NB4 (cell line): ENCODE measurements around the gene DIAPH3.

Source experiments
- DNase-seq: peaks from one replicate; pipeline ENCODE4 v3.0.0; 2010; ENCODE audit warnings: low read depth
- H3K4me3 ChIP-seq: one replicate; pipeline ENCODE4 v1.5.1; 2011; ENCODE audit warnings: mild to moderate bottlenecking, low read depth, low read length, moderate library complexity
- MYC ChIP-seq: IDR thresholded peaks from 2 replicates; pipeline ENCODE4 v1.6.1; 2011; ENCODE audit warnings: low read depth, low read length
- POLR2A ChIP-seq: IDR thresholded peaks from 2 replicates; pipeline ENCODE4 v1.6.1; 2011; ENCODE audit warnings: mild to moderate bottlenecking; ENCODE audit not compliant: insufficient read length; ENCODE audit errors: extremely low read depth
- TF ChIP-seq, protein P1 (sequence below): IDR thresholded peaks from one replicate; pipeline ENCODE4 v1.5.1; 2012; ENCODE audit warnings: low read depth, low read length
- TF ChIP-seq, protein P2 (sequence below): IDR thresholded peaks from 2 replicates; pipeline ENCODE4 v1.6.1; 2011; ENCODE audit warnings: low read depth, low read length

DIAPH3 gene

GRCh38 chr13:59706101-59706976 lies 457.4 kb downstream of the DIAPH3 start:
- no peak overlapping the region for H3K4me3 ChIP-seq
- TF ChIP-seq POLR2A (no peak), MYC (no peak)
- TF ChIP-seq, protein P1, sequence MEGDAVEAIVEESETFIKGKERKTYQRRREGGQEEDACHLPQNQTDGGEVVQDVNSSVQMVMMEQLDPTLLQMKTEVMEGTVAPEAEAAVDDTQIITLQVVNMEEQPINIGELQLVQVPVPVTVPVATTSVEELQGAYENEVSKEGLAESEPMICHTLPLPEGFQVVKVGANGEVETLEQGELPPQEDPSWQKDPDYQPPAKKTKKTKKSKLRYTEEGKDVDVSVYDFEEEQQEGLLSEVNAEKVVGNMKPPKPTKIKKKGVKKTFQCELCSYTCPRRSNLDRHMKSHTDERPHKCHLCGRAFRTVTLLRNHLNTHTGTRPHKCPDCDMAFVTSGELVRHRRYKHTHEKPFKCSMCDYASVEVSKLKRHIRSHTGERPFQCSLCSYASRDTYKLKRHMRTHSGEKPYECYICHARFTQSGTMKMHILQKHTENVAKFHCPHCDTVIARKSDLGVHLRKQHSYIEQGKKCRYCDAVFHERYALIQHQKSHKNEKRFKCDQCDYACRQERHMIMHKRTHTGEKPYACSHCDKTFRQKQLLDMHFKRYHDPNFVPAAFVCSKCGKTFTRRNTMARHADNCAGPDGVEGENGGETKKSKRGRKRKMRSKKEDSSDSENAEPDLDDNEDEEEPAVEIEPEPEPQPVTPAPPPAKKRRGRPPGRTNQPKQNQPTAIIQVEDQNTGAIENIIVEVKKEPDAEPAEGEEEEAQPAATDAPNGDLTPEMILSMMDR: no peak
- TF ChIP-seq, protein P2, sequence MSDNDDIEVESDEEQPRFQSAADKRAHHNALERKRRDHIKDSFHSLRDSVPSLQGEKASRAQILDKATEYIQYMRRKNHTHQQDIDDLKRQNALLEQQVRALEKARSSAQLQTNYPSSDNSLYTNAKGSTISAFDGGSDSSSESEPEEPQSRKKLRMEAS: no peak
- DNase-seq: no peak

- no peak overlapping the region for H3K4me3 ChIP-seq
- TF ChIP-seq, protein P1: no peak
- TF ChIP-seq, protein P2: no peak
- no peak for TF ChIP-seq POLR2A
- no peak for TF ChIP-seq MYC
- no peak for DNase-seq
These were observed 461.5 kb downstream of the DIAPH3 start for GRCh38 chr13:59702269-59702668.

DNA sequence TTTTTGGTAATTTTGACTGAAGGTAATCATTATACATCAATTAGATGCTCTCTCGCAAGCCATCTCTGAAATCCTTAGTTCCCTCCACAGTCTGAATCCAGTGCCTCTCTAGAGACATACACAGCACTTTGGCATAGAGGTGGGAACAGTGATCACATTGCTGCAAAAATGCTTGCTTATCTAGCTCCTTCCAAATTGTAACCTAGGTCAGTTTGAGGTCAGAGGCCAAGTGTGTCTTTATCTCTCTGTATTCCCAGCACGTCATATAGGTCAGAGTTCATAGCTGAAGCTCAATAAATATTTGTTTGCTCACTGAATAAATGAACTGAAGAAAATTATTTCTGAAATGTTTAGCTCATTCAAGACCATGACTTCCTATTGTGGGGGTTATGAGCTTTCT lies 462.5 kb downstream of the DIAPH3 start:
- no peak for DNase-seq
- H3K4me3 ChIP-seq: no peak overlapping the region
- TF ChIP-seq POLR2A: no peak
- TF ChIP-seq, protein P1: no peak

DNA sequence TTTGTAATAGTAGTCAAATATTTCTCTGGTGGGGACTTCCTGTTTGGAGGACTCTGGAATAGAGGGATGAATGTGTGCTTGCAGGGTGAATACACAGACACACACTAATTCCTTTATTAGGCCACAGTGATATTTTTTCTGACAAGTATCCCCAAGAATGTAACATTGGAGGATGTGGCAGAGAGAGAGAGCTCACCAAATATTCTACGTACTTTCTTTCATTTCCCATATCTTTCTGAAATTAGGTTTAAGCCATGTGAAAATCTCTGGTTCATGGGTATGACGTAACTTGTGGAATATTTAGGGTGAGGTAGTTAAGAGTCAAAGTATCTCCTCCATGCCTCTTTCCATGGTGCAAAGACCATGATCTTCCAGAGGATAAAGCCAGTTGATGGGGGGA lies 463.4 kb downstream of the DIAPH3 start:
- TF ChIP-seq POLR2A: no peak
- no peak for TF ChIP-seq MYC
- TF ChIP-seq, protein P2: no peak
- TF ChIP-seq, protein P1: no peak
- H3K4me3 ChIP-seq: no peak overlapping the region
- DNase-seq: no peak

GRCh38 chr13:59696271-59696670 lies 467.5 kb downstream of the DIAPH3 start:
- no peak overlapping the region for H3K4me3 ChIP-seq
- DNase-seq: no peak
- TF ChIP-seq, protein P2: no peak
- TF ChIP-seq POLR2A: no peak
- TF ChIP-seq, protein P1: no peak
- TF ChIP-seq MYC: no peak
